Activated naive CD4-positive, alpha-beta T cell treated with anti-CD3 and anti-CD28 coated beads for 36 hours (primary cell): ENCODE measurements around the gene ZNF236. TPM values are rescaled to one million over a fixed set of nuclear protein-coding genes. Genes with fewer than 3 reads are reported as not detected.

Source experiments
- CTCF ChIA-PET: fragments of 350-600 bp; sonication (Branson Sonifier 250); formaldehyde crosslinking; loops from one replicate; lab custom pipeline; 2021; ENCODE audit warnings: antibody characterized with exemption; lab: Charles Lee
- DNase-seq: peaks from one replicate; pipeline ENCODE4 v3.0.0-alpha.2; 2020
- H3K27ac Mint-ChIP-seq: one replicate; pipeline ENCODE4 v1.8.0; 2021; ENCODE audit warnings: mild to moderate bottlenecking, mixed read lengths
- H3K27me3 Mint-ChIP-seq: one replicate; pipeline ENCODE4 v1.8.0; 2021; ENCODE audit warnings: low read depth, mixed read lengths
- H3K36me3 Mint-ChIP-seq: one replicate; pipeline ENCODE4 v1.8.0; 2021; ENCODE audit warnings: low read depth, mixed read lengths
- H3K4me1 Mint-ChIP-seq: one replicate; pipeline ENCODE4 v1.8.0; 2021; ENCODE audit warnings: low read depth, mixed read lengths
- H3K4me3 Mint-ChIP-seq: one replicate; pipeline ENCODE4 v1.8.0; 2021; ENCODE audit warnings: mild to moderate bottlenecking, moderate library complexity, mixed read lengths
- H3K9me3 Mint-ChIP-seq: one replicate; pipeline ENCODE4 v1.8.0; 2021; ENCODE audit warnings: mixed read lengths
- intact Hi-C: fragments of 100-400 bp; cut with micrococcal nuclease; formaldehyde crosslinking; loops from one replicate; pipeline ENCODE4 v1.15.1; 2023
- total RNA-seq, 2 experiments: library from RNA; stranded (reverse); gene quantifications; one replicate each; pipeline ENCODE4 v1.2.3, GENCODE V29; 2021

Gene ZNF236
- total RNA-seq, 2 experiments from 2014 or later, result 13.7 to 17.7 TPM

GRCh38 chr18:76973520-76974266, 151.3 kb downstream of the ZNF236 start:
- no peaks in the 10 kb centered on the region for H3K9me3 Mint-ChIP-seq
- no peak overlapping the region for H3K27ac Mint-ChIP-seq
- DNase-seq, result no peak

GRCh38 chr18:76974386-76974785, 152.0 kb downstream of the ZNF236 start:
- intact Hi-C loops, result no loop called here
- CTCF ChIA-PET, result no interaction called here
- H3K4me3 Mint-ChIP-seq, result no peak overlapping the region
- H3K27ac Mint-ChIP-seq, result no peak overlapping the region
- no peaks in the 10 kb centered on the region for H3K27me3 Mint-ChIP-seq
- DNase-seq, result no peak
- peaks cover 4% of the 10 kb centered on the region for H3K36me3 Mint-ChIP-seq
- no peaks in the 10 kb centered on the region for H3K9me3 Mint-ChIP-seq
- peaks cover 4% of the 10 kb centered on the region for H3K4me1 Mint-ChIP-seq

More at GRCh38 chr18:76973520-76974266, 151.3 kb downstream of the ZNF236 start:
- no peak overlapping the region for H3K4me3 Mint-ChIP-seq
- peaks cover 5% of the 10 kb centered on the region for H3K4me1 Mint-ChIP-seq
- intact Hi-C loops, result no loop called here
- peaks cover 2% of the 10 kb centered on the region for H3K36me3 Mint-ChIP-seq
- H3K27me3 Mint-ChIP-seq, result no peaks in the 10 kb centered on the region
- CTCF ChIA-PET, result no interaction called here

GRCh38 chr18:76975577-76976110, 153.3 kb downstream of the ZNF236 start:
- Mint-ChIP-seq H3K4me3 (no peak overlapping the region), H3K36me3 (peaks cover 4% of the 10 kb centered on the region), H3K4me1 (peaks cover 4% of the 10 kb centered on the region), H3K9me3 (no peaks in the 10 kb centered on the region), H3K27me3 (no peaks in the 10 kb centered on the region), H3K27ac (no peak overlapping the region)
- no peak for DNase-seq
- CTCF ChIA-PET, result interaction anchor here (0.6 to 2.5 kb wide), 4 partner anchors 25 to 181 kb away, joined by 4 to 11 read pairs (median 5); no protein-coding TSS in a partner anchor
- intact Hi-C loops, result no loop called here

GRCh38 chr18:76977108-76977621, 154.8 kb downstream of the ZNF236 start:
- Mint-ChIP-seq H3K27ac (no peak overlapping the region), H3K36me3 (peaks cover 4% of the 10 kb centered on the region), H3K4me1 (no peaks in the 10 kb centered on the region), H3K4me3 (no peak overlapping the region), H3K27me3 (no peaks in the 10 kb centered on the region), H3K9me3 (no peaks in the 10 kb centered on the region)
- intact Hi-C loops, result no loop called here
- no peak for DNase-seq
- CTCF ChIA-PET, result interaction anchor here (2.5 kb wide), 1 partner anchor 174 kb away, joined by 11 read pairs; no protein-coding TSS in a partner anchor

- Mint-ChIP-seq H3K9me3 (no peaks in the 10 kb centered on the region), H3K4me1 (no peaks in the 10 kb centered on the region), H3K27me3 (no peaks in the 10 kb centered on the region), H3K4me3 (no peak overlapping the region), H3K36me3 (peaks cover 4% of the 10 kb centered on the region), H3K27ac (no peak overlapping the region)
- intact Hi-C loops, result no loop called here
- DNase-seq, result no peak
- CTCF ChIA-PET, result interaction anchor here (2.5 kb wide), 1 partner anchor 174 kb away, joined by 11 read pairs; no protein-coding TSS in a partner anchor
Observed at GRCh38 chr18:76977684-76978232, 155.4 kb downstream of the ZNF236 start.

GRCh38 chr18:76978616-76979015, 156.3 kb downstream of the ZNF236 start:
- Mint-ChIP-seq H3K4me3 (no peak overlapping the region), H3K4me1 (peaks cover 5% of the 10 kb centered on the region), H3K27ac (no peak overlapping the region), H3K27me3 (no peaks in the 10 kb centered on the region), H3K9me3 (no peaks in the 10 kb centered on the region), H3K36me3 (peaks cover 4% of the 10 kb centered on the region)
- DNase-seq, result no peak
- intact Hi-C loops, result no loop called here
- CTCF ChIA-PET, result no interaction called here

- no peak overlapping the region for H3K27ac Mint-ChIP-seq
- CTCF ChIA-PET, result interaction anchor here (8.1 kb wide), 1 partner anchor 177 kb away, joined by 117 read pairs; no protein-coding TSS in a partner anchor
- intact Hi-C loops, result no loop called here
Observed at GRCh38 chr18:76979111-76979751, 156.9 kb downstream of the ZNF236 start.

GRCh38 chr18:76979906-76980305, 157.5 kb downstream of the ZNF236 start:
- Mint-ChIP-seq H3K4me3 (no peak overlapping the region), H3K4me1 (peaks cover 5% of the 10 kb centered on the region), H3K27ac (no peak overlapping the region), H3K36me3 (peaks cover 4% of the 10 kb centered on the region), H3K27me3 (no peaks in the 10 kb centered on the region), H3K9me3 (no peaks in the 10 kb centered on the region)
- CTCF ChIA-PET, result interaction anchor here (0.7 to 8.1 kb wide), 3 partner anchors 46 to 662 kb away, joined by 3 to 117 read pairs (median 4); no protein-coding TSS in a partner anchor
- intact Hi-C loops, result loop anchor here (5.0 kb wide), 3 partner anchors 158 to 672 kb away; partner anchors contain the start of gene ZNF236
- DNase-seq, result no peak

More at GRCh38 chr18:76979111-76979751, 156.9 kb downstream of the ZNF236 start:
- no peak for DNase-seq
- peaks cover 5% of the 10 kb centered on the region for H3K4me1 Mint-ChIP-seq
- no peak overlapping the region for H3K4me3 Mint-ChIP-seq
- H3K9me3 Mint-ChIP-seq, result no peaks in the 10 kb centered on the region
- no peaks in the 10 kb centered on the region for H3K27me3 Mint-ChIP-seq
- H3K36me3 Mint-ChIP-seq, result peaks cover 4% of the 10 kb centered on the region

- intact Hi-C loops, result loop anchor here (5.0 kb wide), 3 partner anchors 159 to 671 kb away; partner anchors contain the start of gene ZNF236
- no peaks in the 10 kb centered on the region for H3K27me3 Mint-ChIP-seq
- CTCF ChIA-PET, result interaction anchor here (0.6 to 8.1 kb wide), 4 partner anchors 47 to 178 kb away, joined by 3 to 117 read pairs (median 5); no protein-coding TSS in a partner anchor
- peaks cover 5% of the 10 kb centered on the region for H3K4me1 Mint-ChIP-seq
- no peak overlapping the region for H3K4me3 Mint-ChIP-seq
- no peak overlapping the region for H3K27ac Mint-ChIP-seq
- peaks cover 4% of the 10 kb centered on the region for H3K36me3 Mint-ChIP-seq
- no peaks in the 10 kb centered on the region for H3K9me3 Mint-ChIP-seq
- DNase-seq, result no peak
Observed at GRCh38 chr18:76980663-76981395, 158.5 kb downstream of the ZNF236 start.

- intact Hi-C loops, result loop anchor here (5.0 kb wide), 3 partner anchors 159 to 671 kb away; partner anchors contain the start of gene ZNF236
- DNase-seq, result no peak
- Mint-ChIP-seq H3K4me1 (peaks cover 5% of the 10 kb centered on the region), H3K36me3 (peaks cover 4% of the 10 kb centered on the region), H3K27ac (no peak overlapping the region), H3K9me3 (no peaks in the 10 kb centered on the region), H3K4me3 (no peak overlapping the region), H3K27me3 (no peaks in the 10 kb centered on the region)
- CTCF ChIA-PET, result interaction anchor here (2.3 to 8.1 kb wide), 2 partner anchors 60 to 179 kb away, joined by 6 to 117 read pairs; no protein-coding TSS in a partner anchor
Observed at GRCh38 chr18:76981396-76981968, 159.1 kb downstream of the ZNF236 start.

GRCh38 chr18:76982038-76982437, 159.7 kb downstream of the ZNF236 start:
- H3K4me1 Mint-ChIP-seq, result peaks cover 5% of the 10 kb centered on the region
- H3K27me3 Mint-ChIP-seq, result no peaks in the 10 kb centered on the region
- CTCF ChIA-PET, result interaction anchor here (0.6 to 8.1 kb wide), 11 partner anchors 11 to 667 kb away, joined by 3 to 117 read pairs (median 4); no protein-coding TSS in a partner anchor
- intact Hi-C loops, result loop anchor here (5.0 kb wide), 3 partner anchors 160 to 670 kb away; partner anchors contain the start of gene ZNF236
- H3K4me3 Mint-ChIP-seq, result no peak overlapping the region
- H3K27ac Mint-ChIP-seq, result no peak overlapping the region
- no peak for DNase-seq
- peaks cover 4% of the 10 kb centered on the region for H3K36me3 Mint-ChIP-seq
- no peaks in the 10 kb centered on the region for H3K9me3 Mint-ChIP-seq
